ENCODE results near the gene CADPS2. TPM values are rescaled to one million over a fixed set of nuclear protein-coding genes. Genes with fewer than 3 reads are reported as not detected.

Gene CADPS2
- polyA plus RNA-seq, 3 donors: not detected

DNA sequence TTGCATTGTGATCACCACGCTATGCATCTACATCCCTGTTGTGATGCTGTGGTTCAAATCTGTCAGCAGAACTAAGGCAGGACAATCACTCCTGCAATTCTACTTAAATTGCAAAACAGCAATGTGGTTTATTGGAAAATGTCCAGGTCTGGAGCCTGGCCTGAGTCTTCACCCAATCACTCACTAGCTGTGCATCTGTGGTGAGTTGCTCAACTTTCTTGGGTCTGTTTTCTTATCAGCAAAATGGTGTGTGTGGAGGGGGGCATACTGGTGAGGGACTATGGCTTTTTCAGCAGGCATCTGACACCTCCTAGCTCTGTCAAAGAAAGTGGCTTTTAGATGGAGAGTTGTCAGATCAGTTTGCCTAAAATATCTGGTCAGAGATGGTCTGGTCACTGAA is 473.4 kb downstream of the CADPS2 start:
- H3K4me3 ChIP-seq (replicated peaks in 1 of 3; ENCODE audit: low read depth in 2 of 3, low read length in 3 of 3): no peak overlapping the region
- Mint-ChIP-seq H3K4me1 (no peaks in the 10 kb centered on the region), H3K27me3 (ENCODE audit: low read depth in 3 of 3) (no peaks in the 10 kb centered on the region), H3K4me3 (no peak overlapping the region), H3K36me3 (no peaks in the 10 kb centered on the region), H3K9me3 (peaks cover 0 to 2% (median 0%) of the 10 kb centered on the region in 7 donors), H3K27ac (no peak overlapping the region)
- TF ChIP-seq, protein P1, sequence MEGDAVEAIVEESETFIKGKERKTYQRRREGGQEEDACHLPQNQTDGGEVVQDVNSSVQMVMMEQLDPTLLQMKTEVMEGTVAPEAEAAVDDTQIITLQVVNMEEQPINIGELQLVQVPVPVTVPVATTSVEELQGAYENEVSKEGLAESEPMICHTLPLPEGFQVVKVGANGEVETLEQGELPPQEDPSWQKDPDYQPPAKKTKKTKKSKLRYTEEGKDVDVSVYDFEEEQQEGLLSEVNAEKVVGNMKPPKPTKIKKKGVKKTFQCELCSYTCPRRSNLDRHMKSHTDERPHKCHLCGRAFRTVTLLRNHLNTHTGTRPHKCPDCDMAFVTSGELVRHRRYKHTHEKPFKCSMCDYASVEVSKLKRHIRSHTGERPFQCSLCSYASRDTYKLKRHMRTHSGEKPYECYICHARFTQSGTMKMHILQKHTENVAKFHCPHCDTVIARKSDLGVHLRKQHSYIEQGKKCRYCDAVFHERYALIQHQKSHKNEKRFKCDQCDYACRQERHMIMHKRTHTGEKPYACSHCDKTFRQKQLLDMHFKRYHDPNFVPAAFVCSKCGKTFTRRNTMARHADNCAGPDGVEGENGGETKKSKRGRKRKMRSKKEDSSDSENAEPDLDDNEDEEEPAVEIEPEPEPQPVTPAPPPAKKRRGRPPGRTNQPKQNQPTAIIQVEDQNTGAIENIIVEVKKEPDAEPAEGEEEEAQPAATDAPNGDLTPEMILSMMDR (IDR thresholded peaks at IDR 0.05): no peak
- no peak for DNase-seq
- no peak overlapping the region for H3K4me2 ChIP-seq (replicated peaks; ENCODE audit: extremely low read depth, low read length, poor library complexity, severe bottlenecking)
- no peak overlapping the region for H2AFZ ChIP-seq (ENCODE audit: insufficient read depth, low read depth, low read length, poor library complexity, severe bottlenecking)
- no peaks in the 10 kb centered on the region for H3K36me3 ChIP-seq (replicated peaks in 1 of 2; ENCODE audit: control insufficient read depth in 1 of 2, insufficient read depth in 2 of 2, low read length in 2 of 2)
- H3K9me3 ChIP-seq (replicated peaks in 1 of 2; ENCODE audit: control insufficient read depth in 1 of 2, insufficient read depth in 1 of 2, low read length in 2 of 2): no peaks in the 10 kb centered on the region
- no CpG with 5 or more reads among the region's 1 CpG for WGBS (ENCODE audit: insufficient coverage)
- H3K9ac ChIP-seq (ENCODE audit: insufficient read depth, low read length, poor library complexity, severe bottlenecking): no peak overlapping the region
- intact Hi-C loops (cut with micrococcal nuclease): no loop called here
- H4K20me1 ChIP-seq (ENCODE audit: insufficient read depth, low read length): no peaks in the 10 kb centered on the region
- no peaks in the 10 kb centered on the region for H3K79me2 ChIP-seq (ENCODE audit: insufficient read depth, low read length)
- no peaks in the 10 kb centered on the region for H3K4me1 ChIP-seq (ENCODE audit: control insufficient read depth in 1 of 2, insufficient read depth in 2 of 2, low read length in 2 of 2)
- H3K27ac ChIP-seq (ENCODE audit: low read depth in 1 of 2, low read length in 2 of 2): no peak overlapping the region
- H3K27me3 ChIP-seq (ENCODE audit: control insufficient read depth in 2 of 2, insufficient read depth in 2 of 2, low read length in 2 of 2): no peaks in the 10 kb centered on the region

DNA sequence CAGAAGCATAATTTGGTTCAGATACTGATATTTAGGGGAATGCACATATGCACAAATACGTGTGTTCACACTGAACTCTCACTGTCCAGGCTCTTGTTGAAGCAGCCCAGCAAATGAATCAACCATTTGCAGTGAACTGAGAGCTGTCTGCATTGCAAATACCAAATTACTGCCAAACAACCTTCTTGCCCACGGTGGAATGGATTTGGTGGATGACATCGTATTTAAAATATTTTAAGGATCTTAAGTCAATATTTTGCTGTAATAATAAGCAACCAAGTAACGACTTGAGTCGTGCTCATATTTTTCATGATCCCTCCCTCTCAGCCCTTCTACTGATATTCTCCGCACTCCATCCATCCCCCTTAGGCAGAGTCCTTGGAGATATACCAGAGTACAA is 473.8 kb downstream of the CADPS2 start:
- Histone ChIP-seq H3K27ac (ENCODE audit: low read depth in 1 of 2, low read length in 2 of 2) (no peak overlapping the region), H3K27me3 (ENCODE audit: control insufficient read depth in 2 of 2, insufficient read depth in 2 of 2, low read length in 2 of 2) (no peaks in the 10 kb centered on the region), H3K9me3 (replicated peaks in 1 of 2; ENCODE audit: control insufficient read depth in 1 of 2, insufficient read depth in 1 of 2, low read length in 2 of 2) (no peaks in the 10 kb centered on the region), H3K4me1 (ENCODE audit: control insufficient read depth in 1 of 2, insufficient read depth in 2 of 2, low read length in 2 of 2) (no peaks in the 10 kb centered on the region), H3K79me2 (ENCODE audit: insufficient read depth, low read length) (no peaks in the 10 kb centered on the region), H3K4me3 (replicated peaks in 1 of 3; ENCODE audit: low read depth in 2 of 3, low read length in 3 of 3) (no peak overlapping the region), H3K9ac (ENCODE audit: insufficient read depth, low read length, poor library complexity, severe bottlenecking) (no peak overlapping the region), H3K4me2 (replicated peaks; ENCODE audit: extremely low read depth, low read length, poor library complexity, severe bottlenecking) (no peak overlapping the region), H3K36me3 (replicated peaks in 1 of 2; ENCODE audit: control insufficient read depth in 1 of 2, insufficient read depth in 2 of 2, low read length in 2 of 2) (no peaks in the 10 kb centered on the region), H2AFZ (ENCODE audit: insufficient read depth, low read depth, low read length, poor library complexity, severe bottlenecking) (no peak overlapping the region), H4K20me1 (ENCODE audit: insufficient read depth, low read length) (no peaks in the 10 kb centered on the region)
- no CpG with 5 or more reads among the region's 6 CpGs for WGBS (ENCODE audit: insufficient coverage)
- peaks cover 0 to 2% (median 0%) of the 10 kb centered on the region in 7 donors for H3K9me3 Mint-ChIP-seq
- H3K27ac Mint-ChIP-seq: no peak overlapping the region
- intact Hi-C loops (cut with micrococcal nuclease): no loop called here
- H3K4me1 Mint-ChIP-seq: no peaks in the 10 kb centered on the region
- TF ChIP-seq, protein P1 (IDR thresholded peaks at IDR 0.05): no peak
- no peak overlapping the region for H3K4me3 Mint-ChIP-seq
- DNase-seq: no peak
- no peaks in the 10 kb centered on the region for H3K27me3 Mint-ChIP-seq (ENCODE audit: low read depth in 3 of 3)
- no peaks in the 10 kb centered on the region for H3K36me3 Mint-ChIP-seq

Data from CD14-positive monocyte (primary cell).